HUES48 (cell line): ENCODE data around the gene CLTA.

Source experiments
- H3K27ac ChIP-seq: one replicate; pipeline ENCODE4 v1.7.0; 2013; ENCODE audit warnings: low read depth, low read length, inconsistent platforms
- H3K27me3 ChIP-seq: 2 replicates; pipeline ENCODE4 v1.6.1; 2013; ENCODE audit warnings: mild to moderate bottlenecking, low read length; ENCODE audit not compliant: control insufficient read depth, insufficient read depth
- H3K36me3 ChIP-seq: 2 replicates; pipeline ENCODE4 v1.6.1; 2013; ENCODE audit warnings: low read length; ENCODE audit not compliant: control insufficient read depth, insufficient read depth
- H3K4me1 ChIP-seq: 2 replicates; pipeline ENCODE4 v1.6.1; 2013; ENCODE audit warnings: mild to moderate bottlenecking, low read length; ENCODE audit not compliant: control insufficient read depth, insufficient read depth
- H3K4me3 ChIP-seq: 2 replicates; pipeline ENCODE4 v1.5.1; 2013; ENCODE audit warnings: mild to moderate bottlenecking, low read depth, low read length
- H3K9ac ChIP-seq: 2 replicates; pipeline ENCODE4 v1.6.1; 2013; ENCODE audit warnings: mild to moderate bottlenecking, low read depth, low read length, moderate library complexity
- H3K9me3 ChIP-seq: 2 replicates; pipeline ENCODE4 v1.6.1; 2013; ENCODE audit warnings: low read length; ENCODE audit not compliant: control insufficient read depth, insufficient read depth

Gene CLTA

GRCh38 chr9:36148311-36149051 is 42.2 kb upstream of the CLTA start:
- H3K4me3 ChIP-seq, result no peak overlapping the region
- no peak overlapping the region for H3K9ac ChIP-seq
- H3K9me3 ChIP-seq, result peaks cover 5% of the 10 kb centered on the region; the same call in 1 of the 2 replicates
- no peaks in the 10 kb centered on the region for H3K4me1 ChIP-seq
- H3K27me3 ChIP-seq, result no peaks in the 10 kb centered on the region
- no peaks in the 10 kb centered on the region for H3K36me3 ChIP-seq
- no peak overlapping the region for H3K27ac ChIP-seq

- Histone ChIP-seq H3K36me3 (no peaks in the 10 kb centered on the region), H3K4me3 (no peak overlapping the region), H3K27me3 (no peaks in the 10 kb centered on the region), H3K4me1 (no peaks in the 10 kb centered on the region), H3K9ac (no peak overlapping the region), H3K9me3 (peaks cover 5% of the 10 kb centered on the region; the same call in 1 of the 2 replicates), H3K27ac (no peak overlapping the region)
These were observed 41.5 kb upstream of the CLTA start for GRCh38 chr9:36149197-36149596.

GRCh38 chr9:36150574-36151315 is 40.0 kb upstream of the CLTA start:
- Histone ChIP-seq H3K4me1 (no peaks in the 10 kb centered on the region), H3K4me3 (no peak overlapping the region), H3K9ac (no peak overlapping the region), H3K36me3 (no peaks in the 10 kb centered on the region), H3K9me3 (no peaks in the 10 kb centered on the region; the same call in 1 of the 2 replicates), H3K27ac (no peak overlapping the region), H3K27me3 (no peaks in the 10 kb centered on the region)

- Histone ChIP-seq H3K36me3 (no peaks in the 10 kb centered on the region), H3K27ac (no peak overlapping the region), H3K4me3 (no peak overlapping the region), H3K9ac (no peak overlapping the region), H3K4me1 (no peaks in the 10 kb centered on the region), H3K9me3 (peaks cover 3% of the 10 kb centered on the region; the same call in 1 of the 2 replicates), H3K27me3 (no peaks in the 10 kb centered on the region)
These were observed 39.2 kb upstream of the CLTA start for GRCh38 chr9:36151316-36152210.

GRCh38 chr9:36152741-36153438 is 37.8 kb upstream of the CLTA start:
- Histone ChIP-seq H3K36me3 (no peaks in the 10 kb centered on the region), H3K4me1 (no peaks in the 10 kb centered on the region), H3K9ac (no peak overlapping the region), H3K27ac (no peak overlapping the region), H3K4me3 (no peak overlapping the region), H3K27me3 (no peaks in the 10 kb centered on the region), H3K9me3 (peaks cover 6% of the 10 kb centered on the region; the same call in 1 of the 2 replicates)

- H3K4me1 ChIP-seq, result no peaks in the 10 kb centered on the region
These were observed 37.0 kb upstream of the CLTA start for GRCh38 chr9:36153746-36154145.

GRCh38 chr9:36154331-36154952 is 36.3 kb upstream of the CLTA start:
- H3K9ac ChIP-seq, result no peak overlapping the region

More at GRCh38 chr9:36153746-36154145, 37.0 kb upstream of the CLTA start:
- Histone ChIP-seq H3K27ac (no peak overlapping the region), H3K4me3 (no peak overlapping the region), H3K36me3 (no peaks in the 10 kb centered on the region), H3K9me3 (peaks cover 6% of the 10 kb centered on the region; the same call in 1 of the 2 replicates), H3K27me3 (no peaks in the 10 kb centered on the region), H3K9ac (no peak overlapping the region)

GRCh38 chr9:36156116-36156515 is 34.6 kb upstream of the CLTA start:
- no peak overlapping the region for H3K27ac ChIP-seq
- H3K4me1 ChIP-seq, result no peaks in the 10 kb centered on the region
- H3K9me3 ChIP-seq, result peaks cover 6% of the 10 kb centered on the region; the same call in 1 of the 2 replicates
- no peaks in the 10 kb centered on the region for H3K27me3 ChIP-seq
- no peak overlapping the region for H3K9ac ChIP-seq
- H3K4me3 ChIP-seq, result no peak overlapping the region
- no peaks in the 10 kb centered on the region for H3K36me3 ChIP-seq

More at GRCh38 chr9:36154331-36154952, 36.3 kb upstream of the CLTA start:
- H3K9me3 ChIP-seq, result peaks cover 6% of the 10 kb centered on the region; the same call in 1 of the 2 replicates
- no peak overlapping the region for H3K27ac ChIP-seq
- no peaks in the 10 kb centered on the region for H3K36me3 ChIP-seq
- no peaks in the 10 kb centered on the region for H3K27me3 ChIP-seq
- no peaks in the 10 kb centered on the region for H3K4me1 ChIP-seq
- H3K4me3 ChIP-seq, result no peak overlapping the region

- Histone ChIP-seq H3K9ac (no peak overlapping the region), H3K9me3 (peaks cover 6% of the 10 kb centered on the region; the same call in 1 of the 2 replicates), H3K27me3 (no peaks in the 10 kb centered on the region), H3K4me1 (peaks cover 11% of the 10 kb centered on the region), H3K27ac (no peak overlapping the region), H3K4me3 (no peak overlapping the region), H3K36me3 (no peaks in the 10 kb centered on the region)
These were observed 32.6 kb upstream of the CLTA start for GRCh38 chr9:36158122-36158521.

- Histone ChIP-seq H3K27me3 (no peaks in the 10 kb centered on the region), H3K9me3 (peaks cover 6% of the 10 kb centered on the region; the same call in 1 of the 2 replicates), H3K9ac (no peak overlapping the region), H3K36me3 (no peaks in the 10 kb centered on the region), H3K27ac (no peak overlapping the region), H3K4me1 (peaks cover 19% of the 10 kb centered on the region), H3K4me3 (no peak overlapping the region)
These were observed 31.8 kb upstream of the CLTA start for GRCh38 chr9:36158917-36159316.
